ENCODE results near the gene CKAP5.

The CKAP5 gene

DNA sequence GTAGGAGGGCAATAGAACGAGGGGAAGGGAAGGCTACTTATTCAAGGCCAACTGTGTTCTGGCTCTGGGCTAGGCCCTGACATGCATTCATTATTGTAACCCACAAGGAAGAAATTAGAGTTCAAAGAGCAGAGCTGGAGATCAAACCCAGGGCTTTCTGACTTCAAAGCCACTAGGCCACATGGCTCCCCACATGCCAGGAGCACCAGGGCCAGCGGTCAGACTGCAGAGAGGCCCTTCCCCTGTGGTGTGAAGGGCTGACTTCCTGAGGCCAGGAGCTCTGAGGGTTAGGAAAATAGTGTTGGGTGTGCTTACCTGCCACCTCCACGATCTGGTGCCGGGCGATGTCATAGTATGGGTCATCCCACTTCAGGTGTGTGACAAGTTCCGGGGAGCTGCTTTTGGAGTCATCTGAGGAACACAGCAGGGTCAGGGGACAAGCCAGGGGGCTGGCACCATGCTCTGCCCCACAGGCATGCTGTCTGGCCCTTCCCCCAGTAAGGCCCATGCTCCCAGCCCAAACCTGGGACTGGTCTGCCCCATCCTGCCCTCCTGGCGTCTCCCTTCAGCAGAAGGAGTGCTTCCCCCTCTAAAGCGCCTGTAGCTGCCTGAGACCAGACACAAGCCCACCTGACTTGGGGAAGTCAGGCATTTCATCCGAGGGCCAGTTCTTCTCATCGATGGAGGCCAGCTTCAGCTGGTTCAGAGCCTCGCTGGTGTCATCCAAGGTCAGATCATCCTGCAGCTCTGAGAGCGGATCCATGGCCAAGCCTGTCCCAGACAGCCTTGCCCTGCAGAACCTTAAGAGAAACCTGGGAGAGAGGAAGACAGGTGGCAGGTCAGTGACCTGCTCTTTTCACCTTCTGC, 150.5 kb downstream of the CKAP5 start:
- DNase-seq, result no peak

DNA sequence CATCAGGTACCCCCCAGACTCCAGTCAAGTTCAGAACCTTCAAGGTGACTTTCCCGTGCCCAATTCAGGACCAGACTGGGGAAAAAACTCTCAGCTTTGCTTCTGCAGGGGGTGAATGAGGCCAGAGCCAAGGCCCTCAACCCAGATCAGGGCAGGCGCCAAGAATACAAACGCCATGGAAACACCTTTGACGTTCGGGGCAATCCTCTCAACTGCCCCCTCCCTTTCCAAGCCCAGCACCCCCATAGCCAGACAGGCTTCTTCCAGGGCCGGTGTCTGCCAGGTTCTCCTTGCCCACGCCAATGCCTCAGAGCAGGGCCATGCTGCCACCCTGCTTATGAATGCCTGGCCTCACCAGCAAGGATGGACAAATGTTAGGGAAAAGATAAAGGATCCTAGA, 151.5 kb downstream of the CKAP5 start:
- DNase-seq, result no peak

DNA sequence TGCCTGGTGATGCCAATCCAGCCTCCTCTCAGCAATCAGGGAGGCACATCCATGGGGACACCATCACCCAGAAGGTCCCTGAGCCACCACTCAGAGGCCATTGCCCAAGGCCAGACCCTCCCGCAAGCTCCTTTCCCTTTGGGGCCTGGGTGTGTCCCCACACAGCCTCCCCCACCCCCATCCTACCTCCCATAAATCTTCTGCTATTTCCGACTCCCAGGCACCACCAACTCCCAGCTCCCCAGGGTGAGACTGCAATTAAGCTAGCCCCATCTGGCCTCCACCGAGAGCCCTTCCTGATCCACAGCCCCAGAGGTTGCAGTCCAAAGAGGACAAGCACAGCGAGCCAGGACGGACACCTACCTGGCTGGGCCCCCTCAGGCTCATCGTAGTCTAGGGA, 152.0 kb downstream of the CKAP5 start:
- no peak for DNase-seq

DNA sequence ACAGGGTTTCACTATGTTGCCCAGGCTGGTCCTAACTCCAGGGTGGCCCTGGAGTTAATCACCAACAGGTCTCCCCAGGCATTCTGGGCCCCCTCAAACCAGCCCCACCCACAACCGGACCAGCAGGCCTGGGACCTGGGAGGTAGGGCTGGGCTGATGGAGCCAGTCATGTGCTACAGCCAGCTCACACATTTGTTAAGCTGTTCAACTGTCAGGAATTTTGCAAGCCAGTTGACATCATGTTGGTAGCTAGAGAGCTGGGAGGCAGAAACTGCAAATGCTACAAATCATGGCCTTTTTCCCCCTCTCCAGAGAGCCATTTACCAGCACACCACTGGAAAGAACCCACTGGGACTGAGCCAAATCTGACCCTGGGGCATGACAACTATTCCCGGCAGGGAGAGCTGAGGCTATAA, 152.5 kb downstream of the CKAP5 start:
- no peak for DNase-seq

Measured in SIG-M5 (cell line).